Large intestine (tissue), 3 donors: ENCODE measurements around the gene NKD2. TPM values are rescaled to one million over a fixed set of nuclear protein-coding genes. Genes with fewer than 3 reads are reported as not detected.

ENCODE experiments used
- DNase-seq, 2 donors: peaks; one replicate each; pipeline versions ENCODE4 v3.0.0 to v3.0.0-alpha.2; 2013
- H3K27ac ChIP-seq: one replicate; pipeline ENCODE4 v1.5.1; 2013; ENCODE audit warnings: low read length
- H3K27me3 ChIP-seq: 2 replicates; pipeline ENCODE4 v1.6.1; 2013; ENCODE audit warnings: low read length; ENCODE audit not compliant: control insufficient read depth, insufficient read depth
- H3K36me3 ChIP-seq: 2 replicates; pipeline ENCODE4 v1.6.1; 2013; ENCODE audit warnings: low read length; ENCODE audit not compliant: control insufficient read depth, insufficient read depth
- H3K4me1 ChIP-seq: one replicate; pipeline ENCODE4 v1.6.1; 2013; ENCODE audit warnings: low read length; ENCODE audit not compliant: control insufficient read depth, insufficient read depth
- H3K4me3 ChIP-seq: one replicate; pipeline ENCODE4 v1.5.1; 2013; ENCODE audit warnings: low read length
- H3K9me3 ChIP-seq: one replicate; pipeline ENCODE4 v1.6.1; 2013; ENCODE audit warnings: mild to moderate bottlenecking, low read depth, low read length, moderate library complexity; ENCODE audit not compliant: control insufficient read depth
- WGBS: methylation state at CpG from one replicate; pipeline ENCODE4 v1.1.5; 2013; ENCODE audit warnings: low lambda C conversion rate; ENCODE audit not compliant: insufficient coverage; 5-methylcytosine and 5-hydroxymethylcytosine counted together
- polyA plus RNA-seq: library from polyadenylated mRNA; unstranded; fragments of 120-200 nt; gene quantifications from one replicate; pipeline ENCODE4 v1.2.1, GENCODE V29; 2013

Gene NKD2
- polyA plus RNA-seq, 1 donor = 15.2 TPM

GRCh38 chr5:1063661-1064382 is 55.2 kb downstream of the NKD2 start:
- no peak for DNase-seq
- Histone ChIP-seq H3K27ac (no peak overlapping the region), H3K36me3 (peaks cover 79% of the 10 kb centered on the region), H3K9me3 (peaks cover 5% of the 10 kb centered on the region), H3K27me3 (no peaks in the 10 kb centered on the region), H3K4me1 (no peaks in the 10 kb centered on the region), H3K4me3 (no peak overlapping the region)
- no CpG with 5 or more reads among the region's 56 CpGs for WGBS

GRCh38 chr5:1064383-1065142 is 56.0 kb downstream of the NKD2 start:
- Histone ChIP-seq H3K9me3 (peaks cover 5% of the 10 kb centered on the region), H3K4me1 (no peaks in the 10 kb centered on the region), H3K27me3 (no peaks in the 10 kb centered on the region), H3K27ac (no peak overlapping the region), H3K36me3 (peaks cover 80% of the 10 kb centered on the region), H3K4me3 (no peak overlapping the region)
- DNase-seq = no peak
- WGBS = 92% methylated on average over 15 of the region's 49 CpGs

- peaks cover 5% of the 10 kb centered on the region for H3K9me3 ChIP-seq
- H3K27ac ChIP-seq = no peak overlapping the region
- H3K27me3 ChIP-seq = no peaks in the 10 kb centered on the region
- WGBS = no CpG with 5 or more reads among the region's 26 CpGs
- DNase-seq = no peak
- H3K36me3 ChIP-seq = peaks cover 75% of the 10 kb centered on the region
- no peaks in the 10 kb centered on the region for H3K4me1 ChIP-seq
- no peak overlapping the region for H3K4me3 ChIP-seq
Measured at GRCh38 chr5:1065143-1065750, 56.6 kb downstream of the NKD2 start.

- WGBS = no CpG with 5 or more reads among the region's 16 CpGs
- DNase-seq = no peak
- Histone ChIP-seq H3K4me1 (no peaks in the 10 kb centered on the region), H3K4me3 (no peak overlapping the region), H3K36me3 (peaks cover 70% of the 10 kb centered on the region), H3K27me3 (no peaks in the 10 kb centered on the region), H3K9me3 (peaks cover 5% of the 10 kb centered on the region), H3K27ac (no peak overlapping the region)
Measured at GRCh38 chr5:1065891-1066650, 57.5 kb downstream of the NKD2 start.

GRCh38 chr5:1066676-1067075 is 58.1 kb downstream of the NKD2 start:
- Histone ChIP-seq H3K27ac (no peak overlapping the region), H3K4me3 (no peak overlapping the region)
- WGBS = no CpG with 5 or more reads among the region's 12 CpGs

GRCh38 chr5:1067141-1068121 is 58.8 kb downstream of the NKD2 start:
- H3K4me1 ChIP-seq = no peaks in the 10 kb centered on the region
- no peak for DNase-seq
- WGBS = 100% methylated on average over 5 of the region's 45 CpGs
- peaks cover 62% of the 10 kb centered on the region for H3K36me3 ChIP-seq
- peaks cover 5% of the 10 kb centered on the region for H3K9me3 ChIP-seq
- no peak overlapping the region for H3K27ac ChIP-seq
- no peaks in the 10 kb centered on the region for H3K27me3 ChIP-seq
- no peak overlapping the region for H3K4me3 ChIP-seq

More at GRCh38 chr5:1066676-1067075, 58.1 kb downstream of the NKD2 start:
- peaks cover 5% of the 10 kb centered on the region for H3K9me3 ChIP-seq
- DNase-seq = no peak
- peaks cover 69% of the 10 kb centered on the region for H3K36me3 ChIP-seq
- no peaks in the 10 kb centered on the region for H3K27me3 ChIP-seq
- no peaks in the 10 kb centered on the region for H3K4me1 ChIP-seq

GRCh38 chr5:1068204-1068894 is 59.7 kb downstream of the NKD2 start:
- peaks cover 58% of the 10 kb centered on the region for H3K36me3 ChIP-seq

GRCh38 chr5:1068895-1069719 is 60.5 kb downstream of the NKD2 start:
- Histone ChIP-seq H3K9me3 (peaks cover 2% of the 10 kb centered on the region), H3K4me1 (no peaks in the 10 kb centered on the region), H3K27ac (no peak overlapping the region), H3K4me3 (no peak overlapping the region), H3K27me3 (no peaks in the 10 kb centered on the region), H3K36me3 (peaks cover 61% of the 10 kb centered on the region)
- no CpG with 5 or more reads among the region's 33 CpGs for WGBS
- DNase-seq = no peak

More at GRCh38 chr5:1068204-1068894, 59.7 kb downstream of the NKD2 start:
- Histone ChIP-seq H3K27me3 (no peaks in the 10 kb centered on the region), H3K27ac (no peak overlapping the region), H3K9me3 (peaks cover 5% of the 10 kb centered on the region), H3K4me3 (no peak overlapping the region), H3K4me1 (no peaks in the 10 kb centered on the region)
- 100% methylated on average over 1 of the region's 34 CpGs for WGBS
- DNase-seq = no peak
